Activated T-cell treated with anti-CD3 and anti-CD28 coated beads, Interleukin-2, amount 50 U/mL, for 72 hours (primary cell): Measurements from ENCODE around the gene MEX3B. TPM values are rescaled to one million over a fixed set of nuclear protein-coding genes. Genes with fewer than 3 reads are reported as not detected.
A peak's percentile ranks its signal among the peaks of the same experiment; 100 is the strongest.

Experiments
- ATAC-seq, 2 donors: fragments of 150-1000 bp; cut with Tn5 transposase; replicated peaks in 1 of 2; 2 replicates each; pipeline ENCODE4 v1.10.0; 2021; ENCODE audit warnings: moderate library complexity in 2 of 2, mild to moderate bottlenecking in 1 of 2
- DNase-seq, 2 donors: peaks; one replicate each; pipeline ENCODE4 v3.0.0; 2021 to 2022; ENCODE audit warnings: mixed read lengths in 1 of 2
- H3K27ac Mint-ChIP-seq: one replicate; pipeline ENCODE4 v1.8.0; 2022; ENCODE audit warnings: mild to moderate bottlenecking, moderate library complexity, mixed read lengths
- H3K27me3 Mint-ChIP-seq: one replicate; pipeline ENCODE4 v1.8.0; 2022; ENCODE audit warnings: low read depth, mixed read lengths
- H3K36me3 Mint-ChIP-seq, 2 donors: one replicate each; pipeline ENCODE4 v1.8.0; 2022; ENCODE audit warnings: mixed read lengths in 2 of 2, mild to moderate bottlenecking in 1 of 2; ENCODE audit not compliant: insufficient read depth in 2 of 2
- H3K4me1 Mint-ChIP-seq: one replicate; pipeline ENCODE4 v1.8.0; 2022; ENCODE audit warnings: low read depth, mixed read lengths
- H3K4me3 Mint-ChIP-seq, 2 donors: one replicate each; pipeline ENCODE4 v1.8.0; 2022; ENCODE audit warnings: mild to moderate bottlenecking in 2 of 2, mixed read lengths in 2 of 2, moderate library complexity in 2 of 2
- H3K9me3 Mint-ChIP-seq, 2 donors: one replicate each; pipeline ENCODE4 v1.8.0; 2022; ENCODE audit warnings: mixed read lengths in 2 of 2
- total RNA-seq, 2 donors: library from RNA; stranded (reverse); gene quantifications; one replicate each; pipeline ENCODE4 v1.2.3, GENCODE V29; 2022

MEX3B gene
- total RNA-seq = 1 to 10 TPM in 1 of 2 donors, under 1 TPM in 1; 0.72 to 1.4 TPM

DNA sequence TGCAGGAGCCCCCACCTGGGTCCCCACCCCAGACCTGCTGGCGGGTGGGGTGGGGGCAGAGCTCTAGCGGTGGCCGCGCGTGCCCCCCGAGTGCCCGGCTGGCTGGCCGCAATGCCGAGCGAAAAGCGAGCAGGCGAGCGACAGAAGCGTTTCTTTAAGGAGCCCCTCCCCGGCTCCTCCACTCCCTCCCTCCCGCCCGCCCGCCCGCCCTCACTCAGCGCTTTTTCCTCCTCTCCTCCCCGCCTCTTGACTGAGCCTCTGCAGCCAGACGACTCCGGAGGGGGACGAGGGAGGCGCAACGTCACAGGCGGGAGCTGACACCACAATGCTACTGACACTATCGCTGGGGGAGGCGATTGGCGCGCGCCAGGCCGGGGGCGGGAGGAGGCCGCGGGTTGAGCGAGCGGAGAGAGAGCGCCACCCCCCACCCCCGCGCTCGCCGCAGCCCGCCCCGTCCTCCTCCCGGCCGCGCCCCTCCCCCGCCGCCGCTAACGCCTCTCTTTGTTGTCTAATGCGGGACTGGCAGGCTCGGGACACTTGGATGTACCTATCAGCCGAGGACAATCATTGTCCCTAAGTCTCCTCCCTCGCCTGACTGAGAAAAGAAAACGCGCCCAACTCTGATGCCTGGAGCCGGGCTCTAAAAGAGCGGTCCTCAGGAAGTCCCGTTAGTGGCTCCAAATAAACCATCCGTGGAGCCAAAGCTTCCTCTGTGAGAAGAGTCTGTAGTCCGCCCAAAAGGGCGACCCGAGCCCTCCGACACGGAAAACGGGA is at the start of gene MEX3B:
TSS of gene MEX3B (minus strand) at position 127 of the 774 bp plus-strand sequence. CDS start 313 bp downstream, outside the sequence.
- H3K4me1 Mint-ChIP-seq = peaks cover 21% of the 10 kb centered on the region
- peak within 1 kb of the TSS; percentile 92 to 94 for H3K4me3 Mint-ChIP-seq
- H3K27me3 Mint-ChIP-seq = peaks cover 29% of the 10 kb centered on the region
- peak; percentile 88 to 93 for DNase-seq
- peak; percentile 76 to 77 for ATAC-seq
- no peaks in the 10 kb centered on the region for H3K36me3 Mint-ChIP-seq
- H3K27ac Mint-ChIP-seq = peak within 1 kb of the TSS; percentile 25
- no peaks in the 10 kb centered on the region for H3K9me3 Mint-ChIP-seq

DNA sequence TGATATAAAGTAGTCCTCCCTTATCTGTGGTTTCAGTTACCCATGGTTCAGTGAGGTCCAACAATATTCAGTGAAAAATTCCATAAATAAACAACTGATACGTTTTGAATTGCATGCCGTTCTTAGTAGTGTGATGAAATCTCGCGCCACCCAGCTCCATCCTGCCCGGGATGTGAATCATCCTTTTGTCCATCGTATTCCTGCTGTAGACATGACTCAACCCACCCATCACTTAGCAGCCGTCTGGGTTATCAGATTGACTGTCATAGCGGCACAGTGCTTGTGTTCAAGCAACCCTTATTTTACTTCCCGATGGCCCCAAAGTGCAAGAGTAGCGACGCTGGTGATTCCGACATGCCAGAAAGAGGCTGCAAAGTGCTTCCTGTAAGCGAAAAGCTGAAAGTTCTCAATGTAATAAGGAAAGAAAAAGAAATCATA is 48.0 kb upstream of the MEX3B start:
- Mint-ChIP-seq H3K9me3 (no peaks in the 10 kb centered on the region), H3K4me3 (no peak overlapping the region), H3K4me1 (no peaks in the 10 kb centered on the region), H3K27me3 (no peaks in the 10 kb centered on the region), H3K36me3 (no peaks in the 10 kb centered on the region), H3K27ac (no peak overlapping the region)
- no peak for ATAC-seq
- DNase-seq = no peak

DNA sequence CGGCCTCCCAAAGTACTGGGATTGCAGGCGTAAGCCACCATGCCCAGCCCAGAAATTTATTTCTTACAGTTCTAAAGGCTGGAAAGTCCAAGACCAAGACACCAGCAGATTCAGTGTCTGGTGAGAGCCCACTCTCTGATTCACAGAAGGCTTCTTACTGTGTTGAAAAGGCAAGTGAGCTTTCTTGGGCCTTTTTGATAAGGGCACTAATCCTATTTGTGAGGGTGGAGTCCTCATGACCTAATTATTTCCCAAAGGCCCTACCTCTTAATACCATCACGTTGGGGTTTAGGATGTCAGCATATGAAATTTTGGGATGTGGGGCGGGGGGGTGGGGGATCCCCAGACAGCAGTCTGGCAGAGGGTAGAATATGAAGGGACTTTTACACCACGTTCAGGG is 47.5 kb upstream of the MEX3B start:
- Mint-ChIP-seq H3K27ac (no peak overlapping the region), H3K9me3 (no peaks in the 10 kb centered on the region), H3K4me3 (no peak overlapping the region), H3K36me3 (no peaks in the 10 kb centered on the region), H3K4me1 (no peaks in the 10 kb centered on the region), H3K27me3 (no peaks in the 10 kb centered on the region)
- ATAC-seq = no peak
- DNase-seq = no peak

DNA sequence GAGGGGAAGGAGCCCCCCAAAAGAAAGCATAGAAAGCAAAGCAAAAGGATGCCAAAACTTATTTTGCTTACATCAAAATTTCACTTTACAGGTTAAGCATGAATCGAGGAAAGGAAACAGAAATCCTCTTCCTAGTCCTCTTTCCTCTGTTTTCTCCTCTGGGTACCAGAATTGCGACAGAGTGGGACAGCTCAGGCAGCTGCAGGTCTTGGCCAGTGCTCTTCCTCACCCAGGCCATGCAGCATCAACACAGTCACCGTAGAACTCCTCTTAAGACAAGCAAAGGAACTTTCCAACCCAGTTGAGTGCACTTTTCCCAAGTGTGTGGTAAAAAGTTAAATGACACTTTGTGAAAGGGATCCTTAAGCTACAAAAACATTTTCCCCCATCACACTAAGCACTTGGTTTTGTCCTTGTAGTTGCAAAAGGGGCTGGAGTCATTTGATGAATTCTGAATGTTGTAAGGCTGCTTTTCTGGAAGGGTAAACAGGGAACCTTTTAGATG is 45.9 kb upstream of the MEX3B start:
- H3K36me3 Mint-ChIP-seq = no peaks in the 10 kb centered on the region

DNA sequence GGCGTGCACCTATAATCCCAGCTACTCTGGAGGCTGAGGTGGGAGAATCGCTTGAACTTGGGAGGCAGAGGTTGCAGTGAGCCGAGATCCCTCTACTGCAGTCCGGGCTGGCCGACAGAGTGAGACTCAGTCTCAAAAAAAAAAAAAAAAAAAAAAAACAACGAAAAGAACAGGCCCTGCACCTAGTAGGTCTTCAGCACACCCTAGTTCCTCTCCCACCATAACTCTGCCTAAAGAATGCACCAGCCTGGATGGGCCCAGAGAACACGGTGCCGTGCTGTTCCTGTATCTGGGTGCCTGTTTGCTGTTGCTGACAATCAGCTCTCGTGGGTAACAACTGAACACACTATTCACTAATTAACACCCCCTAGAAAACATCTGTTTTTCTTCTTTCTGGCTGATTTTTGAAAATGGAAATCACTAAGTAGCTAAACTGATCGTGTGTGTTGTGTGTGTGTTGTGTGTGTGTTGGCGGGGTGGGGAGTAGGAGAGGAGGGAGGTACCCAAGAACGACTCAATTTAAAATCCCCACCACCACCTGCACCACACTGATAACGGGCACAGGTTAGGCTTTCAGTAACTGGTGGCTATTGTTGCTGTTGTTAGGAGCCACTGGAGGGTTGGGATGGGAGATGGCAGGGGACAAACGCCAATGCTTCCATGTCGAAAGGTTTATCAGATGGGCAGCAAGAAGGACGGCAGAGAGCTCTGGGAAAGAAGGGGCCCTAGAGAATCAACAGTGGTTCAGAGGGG is 40.6 kb upstream of the MEX3B start:
- Mint-ChIP-seq H3K36me3 (no peaks in the 10 kb centered on the region), H3K27ac (no peak overlapping the region), H3K4me3 (no peak overlapping the region), H3K4me1 (no peaks in the 10 kb centered on the region), H3K27me3 (peaks cover under 1% of the 10 kb centered on the region), H3K9me3 (no peaks in the 10 kb centered on the region)
- no peak for ATAC-seq
- no peak for DNase-seq

More for the DNA sequence above, 45.9 kb upstream of the MEX3B start:
- Mint-ChIP-seq H3K27ac (no peak overlapping the region), H3K4me3 (no peak overlapping the region), H3K9me3 (no peaks in the 10 kb centered on the region), H3K4me1 (no peaks in the 10 kb centered on the region), H3K27me3 (no peaks in the 10 kb centered on the region)
- DNase-seq (no peak), ATAC-seq (no peak)

DNA sequence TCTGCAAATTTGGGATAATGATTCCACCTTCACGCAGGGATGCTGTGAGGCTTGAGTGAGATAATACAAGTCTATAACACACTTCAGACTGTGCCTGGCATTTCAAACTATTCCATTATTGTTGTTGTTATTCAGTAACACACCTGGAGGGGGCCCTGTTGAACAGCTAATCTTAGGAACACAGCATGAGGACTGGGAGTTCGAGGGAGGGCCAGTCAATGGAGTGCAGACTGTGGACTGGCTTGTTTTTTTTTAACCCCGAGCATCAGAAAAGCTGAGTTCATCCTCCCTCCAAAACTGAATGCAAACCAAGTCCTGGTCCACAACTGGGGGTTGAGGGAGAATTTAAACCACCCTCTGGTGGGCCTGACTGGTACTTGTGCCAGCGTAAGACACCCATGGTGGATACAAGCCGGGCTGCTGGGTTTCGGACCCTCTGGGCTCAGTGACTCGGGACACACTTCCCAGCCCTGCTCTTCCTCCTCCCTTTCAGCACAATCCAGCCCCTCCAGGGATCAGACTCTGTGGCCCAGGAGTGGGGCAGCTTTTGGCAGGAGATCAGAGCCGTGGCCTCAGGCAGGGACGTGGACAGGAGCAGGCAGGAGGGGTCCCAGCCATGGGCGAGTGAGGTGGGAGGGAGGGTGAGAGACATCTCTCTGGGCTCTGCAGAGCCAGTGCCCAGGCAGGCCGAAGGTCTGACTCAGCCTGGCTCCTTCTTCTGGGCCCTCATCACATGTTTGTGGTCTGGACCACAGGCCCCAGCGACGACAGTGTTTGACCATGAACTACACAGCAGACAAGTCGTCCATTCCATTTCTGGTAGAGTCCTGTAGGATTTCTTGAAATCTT is 36.3 kb upstream of the MEX3B start:
- Mint-ChIP-seq H3K27ac (no peak overlapping the region), H3K4me3 (no peak overlapping the region), H3K9me3 (no peaks in the 10 kb centered on the region), H3K36me3 (no peaks in the 10 kb centered on the region), H3K4me1 (no peaks in the 10 kb centered on the region), H3K27me3 (peaks cover 19% of the 10 kb centered on the region)
- DNase-seq (no peak), ATAC-seq (no peak)

DNA sequence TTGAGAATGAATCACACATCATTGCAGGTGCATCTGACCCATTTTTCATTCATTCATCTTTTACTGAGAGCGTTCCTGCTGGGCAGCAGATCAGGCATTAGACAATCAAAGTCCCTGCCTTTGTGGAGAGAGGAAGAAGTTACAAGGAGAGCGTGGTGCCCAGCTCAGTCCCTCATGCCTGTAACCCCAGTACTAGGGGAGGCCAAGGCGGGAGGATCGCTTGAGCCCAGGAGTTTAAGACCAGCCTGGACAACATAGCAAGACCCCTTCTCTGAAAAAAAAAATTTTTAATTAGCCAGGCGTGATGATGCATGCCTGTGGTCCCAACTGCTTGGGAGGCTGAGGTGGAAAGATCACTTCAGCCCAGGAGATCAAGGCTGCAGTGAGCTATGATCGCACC is 35.0 kb upstream of the MEX3B start:
- Mint-ChIP-seq H3K4me3 (no peak overlapping the region), H3K4me1 (no peaks in the 10 kb centered on the region), H3K9me3 (no peaks in the 10 kb centered on the region), H3K27me3 (peaks cover 25% of the 10 kb centered on the region), H3K27ac (no peak overlapping the region), H3K36me3 (no peaks in the 10 kb centered on the region)
- DNase-seq (no peak), ATAC-seq (no peak)

DNA sequence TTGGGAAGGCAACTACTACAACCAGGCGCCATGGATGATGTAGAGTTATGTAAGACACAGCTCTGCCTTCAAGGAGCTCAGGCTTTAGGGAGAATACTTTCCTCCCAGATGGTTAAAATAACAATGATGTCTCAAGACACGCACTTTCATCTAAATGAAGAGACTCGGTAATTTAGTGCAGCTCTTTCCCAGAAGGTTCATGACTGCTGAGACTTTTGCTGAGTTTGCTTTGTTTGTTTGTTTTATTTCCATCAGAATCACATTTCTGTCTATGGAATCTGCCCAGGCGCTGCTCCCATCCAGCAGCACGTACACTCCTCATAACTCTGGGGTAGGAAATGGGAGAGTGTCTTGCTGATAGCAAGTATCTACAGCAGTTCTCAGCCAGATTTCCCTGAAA is 33.9 kb upstream of the MEX3B start:
- DNase-seq (no peak), ATAC-seq (no peak)
- no peaks in the 10 kb centered on the region for H3K4me1 Mint-ChIP-seq
- H3K36me3 Mint-ChIP-seq = no peaks in the 10 kb centered on the region
- H3K4me3 Mint-ChIP-seq = no peak overlapping the region
- no peak overlapping the region for H3K27ac Mint-ChIP-seq
- H3K9me3 Mint-ChIP-seq = no peaks in the 10 kb centered on the region
- peaks cover 25% of the 10 kb centered on the region for H3K27me3 Mint-ChIP-seq

DNA sequence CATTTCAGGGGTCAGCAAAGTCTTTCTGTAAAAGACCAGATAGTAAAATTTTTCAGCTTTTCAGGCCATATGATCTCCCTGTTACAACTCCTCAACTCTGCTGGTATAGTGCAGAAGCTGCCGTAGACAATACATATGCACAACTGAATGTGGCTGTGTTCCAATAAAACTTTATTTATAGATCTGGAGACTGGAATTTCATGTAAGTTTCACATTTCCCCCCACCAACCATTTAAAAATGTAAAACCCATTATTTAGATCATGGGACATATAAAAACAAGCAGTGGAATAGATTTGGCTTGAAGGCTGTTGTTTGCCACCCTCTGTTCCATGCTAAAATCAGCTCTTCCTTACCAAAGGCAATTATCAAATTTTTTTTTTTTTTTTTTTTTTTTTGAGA is 28.8 kb upstream of the MEX3B start:
- ATAC-seq = no peak
- no peaks in the 10 kb centered on the region for H3K4me1 Mint-ChIP-seq
- no peaks in the 10 kb centered on the region for H3K36me3 Mint-ChIP-seq
- no peak for DNase-seq
- H3K27ac Mint-ChIP-seq = no peak overlapping the region
- peaks cover 17% of the 10 kb centered on the region for H3K27me3 Mint-ChIP-seq
- no peaks in the 10 kb centered on the region for H3K9me3 Mint-ChIP-seq
- H3K4me3 Mint-ChIP-seq = no peak overlapping the region

DNA sequence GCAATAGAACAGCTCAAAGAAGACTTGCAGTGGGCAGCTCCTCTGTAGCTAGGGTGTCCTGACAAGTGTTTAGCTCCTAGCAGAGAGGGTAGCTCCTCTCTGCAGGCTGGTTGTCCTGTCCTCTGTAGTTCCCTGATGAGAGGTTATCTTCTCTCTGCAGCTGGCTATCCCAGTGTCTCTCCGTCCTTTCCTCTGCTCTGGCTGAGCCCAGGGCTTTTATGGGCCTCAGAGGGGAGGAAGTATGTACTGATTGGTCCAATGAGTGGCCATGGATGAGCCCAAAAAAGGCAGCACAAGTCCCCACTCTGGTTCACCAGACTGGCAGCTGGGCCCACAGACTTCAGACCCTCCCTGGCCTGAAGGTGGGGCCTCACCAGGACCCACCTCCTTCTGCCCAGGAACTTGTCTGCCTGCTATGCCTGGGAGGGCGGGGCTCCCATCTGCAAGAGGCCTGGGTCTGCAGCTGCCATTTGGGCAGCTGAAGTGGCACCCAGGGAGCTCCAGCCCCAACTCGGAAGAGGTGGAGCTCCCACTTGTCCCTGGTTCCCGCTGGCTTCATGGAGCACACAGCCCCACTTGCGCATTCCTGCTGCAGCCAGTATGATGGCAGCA is 27.2 kb upstream of the MEX3B start:
- DNase-seq (no peak), ATAC-seq (no peak)
- H3K27ac Mint-ChIP-seq = no peak overlapping the region
- no peaks in the 10 kb centered on the region for H3K9me3 Mint-ChIP-seq
- H3K4me1 Mint-ChIP-seq = no peaks in the 10 kb centered on the region
- H3K4me3 Mint-ChIP-seq = no peak overlapping the region
- peaks cover 14% of the 10 kb centered on the region for H3K27me3 Mint-ChIP-seq
- no peaks in the 10 kb centered on the region for H3K36me3 Mint-ChIP-seq

DNA sequence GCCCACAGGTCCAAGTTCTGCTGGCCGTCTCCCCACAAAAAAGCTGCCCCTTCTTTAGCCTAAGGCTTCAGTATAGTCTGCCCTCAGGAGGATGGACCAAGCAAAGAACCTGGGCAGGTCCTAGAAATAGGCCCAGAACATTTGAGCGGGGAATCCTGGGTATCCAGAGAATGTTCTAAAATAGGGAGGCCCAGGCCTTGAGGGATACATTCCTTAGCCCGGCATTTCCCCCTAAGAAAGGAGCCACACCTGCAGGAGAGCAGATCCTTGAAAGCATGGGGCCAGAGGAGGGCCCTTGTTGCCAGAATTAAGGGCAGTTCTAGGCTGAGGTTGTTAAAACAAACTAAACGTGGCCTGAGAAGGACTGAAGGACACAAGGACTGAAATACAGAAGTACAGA is 20.6 kb upstream of the MEX3B start:
- Mint-ChIP-seq H3K27me3 (peaks cover 26% of the 10 kb centered on the region), H3K36me3 (no peaks in the 10 kb centered on the region), H3K4me3 (no peak overlapping the region), H3K27ac (no peak overlapping the region), H3K9me3 (no peaks in the 10 kb centered on the region), H3K4me1 (no peaks in the 10 kb centered on the region)
- ATAC-seq (no peak), DNase-seq (no peak)

DNA sequence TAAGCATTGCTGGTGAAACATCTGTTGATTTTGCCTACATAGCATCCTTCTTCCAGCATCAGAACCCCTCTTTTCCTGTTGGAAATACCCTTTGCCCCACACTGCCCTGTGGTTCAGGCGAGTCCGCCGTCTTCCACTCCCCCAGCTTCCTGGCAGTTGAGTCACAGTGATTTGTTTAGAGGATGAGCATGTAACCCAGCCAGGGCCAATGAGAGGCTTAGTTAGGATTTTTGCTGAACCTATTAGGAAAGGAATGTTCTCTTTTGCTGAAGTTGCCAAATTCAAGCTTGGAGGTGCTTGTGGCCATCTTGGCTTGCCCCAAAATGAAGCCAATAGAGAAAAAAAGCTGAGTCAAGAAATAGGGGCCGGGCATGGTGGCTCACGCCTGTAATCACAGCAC is 19.0 kb upstream of the MEX3B start:
- Mint-ChIP-seq H3K27me3 (peaks cover 33% of the 10 kb centered on the region), H3K4me1 (no peaks in the 10 kb centered on the region)
- peak in 1 of 2 donors; percentile 42 for ATAC-seq

More for the DNA sequence above, 19.0 kb upstream of the MEX3B start:
- no peak overlapping the region for H3K4me3 Mint-ChIP-seq
- H3K9me3 Mint-ChIP-seq = no peaks in the 10 kb centered on the region
- no peak overlapping the region for H3K27ac Mint-ChIP-seq
- no peak for DNase-seq
- no peaks in the 10 kb centered on the region for H3K36me3 Mint-ChIP-seq
